C4-2B (cell line): ENCODE data around the gene USH2A.

Source experiments
- H3K27ac ChIP-seq: fragments of 450-650 bp; 2 replicates; pipeline ENCODE4 v1.5.1; 2017
- CTCF ChIP-seq: fragments of 450-650 bp; conservative IDR thresholded peaks from 2 replicates; pipeline ENCODE4 v1.5.1; 2017; ENCODE audit warnings: mild to moderate bottlenecking
- ZFX ChIP-seq: fragments of 450-650 bp; IDR thresholded peaks from 2 replicates; pipeline ENCODE4 v1.6.1; 2017

The USH2A gene

GRCh38 chr1:215868500-215868899, 554.7 kb downstream of the USH2A start:
- TF ChIP-seq CTCF = no peak
- TF ChIP-seq ZFX = no peak
- no peak overlapping the region for H3K27ac ChIP-seq

DNA sequence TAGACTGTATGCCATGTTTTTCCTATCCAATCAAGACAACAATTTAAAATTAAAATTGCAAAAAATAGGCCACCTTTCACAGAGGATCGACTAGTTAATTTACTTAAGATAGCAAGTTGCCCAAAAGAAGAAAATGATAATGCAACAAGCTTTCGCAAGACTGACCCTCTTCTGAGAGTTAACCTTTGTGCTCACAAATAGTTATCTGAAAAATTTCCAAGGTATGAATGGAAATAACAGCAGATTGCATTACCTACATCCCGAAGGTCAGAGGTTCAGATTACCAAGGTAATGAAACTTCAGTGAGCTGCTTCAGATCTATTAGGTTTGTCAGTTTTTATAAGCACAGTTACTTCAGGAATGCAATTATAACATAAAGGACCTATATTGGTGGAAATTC, 558.2 kb downstream of the USH2A start:
- no peak for TF ChIP-seq CTCF
- TF ChIP-seq ZFX = no peak
- H3K27ac ChIP-seq = no peak overlapping the region

DNA sequence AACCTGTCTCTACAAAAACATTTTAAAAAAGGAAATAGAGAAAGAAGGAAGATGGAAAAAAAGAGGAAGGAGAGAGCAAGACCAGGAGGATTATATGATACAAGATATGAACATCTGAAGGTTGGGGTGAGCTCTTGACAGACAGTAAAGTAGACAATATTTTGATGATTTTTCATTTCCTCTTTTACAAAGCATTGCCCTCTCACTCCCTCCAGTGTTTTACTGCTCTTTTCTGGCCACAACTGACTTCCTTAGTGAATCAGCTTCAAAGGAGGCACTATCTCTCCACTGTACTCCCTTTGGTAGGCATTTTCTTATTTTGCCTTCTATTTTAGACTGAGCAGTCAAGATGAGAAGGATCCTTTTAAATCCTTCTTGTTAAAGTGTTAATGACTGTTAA, 559.5 kb downstream of the USH2A start:
- no peak for TF ChIP-seq ZFX
- no peak for TF ChIP-seq CTCF
- no peak overlapping the region for H3K27ac ChIP-seq

GRCh38 chr1:215860833-215861232, 562.4 kb downstream of the USH2A start:
- H3K27ac ChIP-seq = no peak overlapping the region
- no peak for TF ChIP-seq CTCF
- no peak for TF ChIP-seq ZFX

DNA sequence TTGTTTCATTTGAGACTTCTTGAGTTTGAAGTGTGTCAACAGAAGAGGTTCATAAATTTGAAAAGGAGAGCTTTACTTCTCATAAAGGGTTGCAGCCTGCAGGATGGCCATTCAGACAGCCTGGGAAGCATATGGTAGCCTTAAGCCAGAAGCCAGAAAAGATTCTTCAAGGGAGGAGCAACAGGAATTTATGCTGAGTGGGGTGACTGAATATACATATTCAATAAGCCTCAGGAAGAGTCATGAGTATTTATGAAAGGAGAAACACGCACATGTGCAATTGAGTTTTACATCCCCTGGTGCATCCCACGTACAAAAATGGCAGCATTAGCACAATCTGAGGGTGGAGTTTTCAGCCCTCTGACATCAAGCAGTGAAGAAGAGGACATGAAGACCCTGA, 565.9 kb downstream of the USH2A start:
- H3K27ac ChIP-seq = no peak overlapping the region
- TF ChIP-seq ZFX = no peak
- TF ChIP-seq CTCF = no peak

DNA sequence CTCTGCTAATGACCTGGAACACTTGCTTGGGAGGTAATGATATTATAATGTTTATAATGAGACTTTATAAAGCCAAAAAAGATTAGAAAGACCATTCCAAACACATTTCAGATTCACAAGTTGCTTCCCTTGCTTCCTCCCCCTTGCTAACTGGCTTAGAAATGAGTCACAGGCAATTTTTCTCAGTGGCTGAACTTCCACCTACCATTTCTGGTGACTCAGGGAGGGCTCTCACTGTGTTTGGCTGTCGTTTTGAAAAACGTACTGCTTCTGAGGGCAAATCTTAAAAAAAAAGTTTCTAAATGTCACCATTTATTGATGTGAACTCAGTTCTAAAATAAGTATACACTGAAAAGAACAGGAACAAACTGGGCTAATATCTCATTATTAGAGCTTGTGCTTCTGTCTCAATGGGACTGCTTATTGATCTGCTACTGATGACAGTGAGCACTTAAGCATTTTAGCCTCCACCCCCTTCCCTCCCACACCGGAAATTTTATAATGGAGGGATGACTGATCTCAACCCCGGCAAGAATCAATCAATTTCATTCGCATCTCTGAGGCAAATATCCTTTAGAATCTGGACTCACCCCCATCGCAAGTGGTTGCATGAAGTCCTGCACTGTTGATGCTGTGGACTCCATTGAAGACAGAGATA, 577.9 kb downstream of the USH2A start:
- no peak overlapping the region for H3K27ac ChIP-seq
- no peak for TF ChIP-seq CTCF
- TF ChIP-seq ZFX = no peak

DNA sequence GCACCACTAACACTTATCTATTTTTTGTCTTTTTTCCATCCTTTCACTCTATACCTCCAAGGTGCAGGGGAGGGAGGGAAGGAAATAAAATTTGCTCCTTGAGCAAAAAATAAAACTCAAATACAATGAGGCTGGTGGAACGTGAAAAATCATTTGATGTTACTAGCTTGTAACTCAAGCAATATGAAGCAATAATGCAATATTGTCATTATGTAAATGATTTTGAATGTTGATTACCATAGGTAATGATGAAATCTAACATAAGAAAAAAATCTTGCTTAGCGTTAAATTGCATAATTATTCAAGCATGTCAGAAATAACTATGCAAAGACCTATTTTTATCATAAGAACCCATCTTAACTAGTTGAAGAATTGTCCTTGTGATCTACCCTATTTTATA, 578.5 kb downstream of the USH2A start:
- TF ChIP-seq ZFX (no peak), CTCF (no peak)
- H3K27ac ChIP-seq = no peak overlapping the region
